A673 (cell line): ENCODE data around the gene SSBP4.

Source experiments
- CTCF ChIP-seq: fragments of 300-800, 200-600 bp; sonication (generic); conservative IDR thresholded peaks from 2 replicates; pipeline ENCODE4 v1.5.1; 2017; ENCODE audit warnings: low read depth, mild to moderate bottlenecking, antibody characterized with exemption, low read length, moderate library complexity, mixed read lengths
- EZH2 ChIP-seq: fragments of 200-600 bp; sonication (generic); IDR thresholded peaks from 2 replicates; pipeline ENCODE4 v1.6.1; 2017; ENCODE audit warnings: borderline replicate concordance, low read depth, mild to moderate bottlenecking, mixed read lengths, antibody characterized with exemption, low read length; ENCODE audit not compliant: poor library complexity, severe bottlenecking

- TF ChIP-seq CTCF (no peak), EZH2 (no peak)
Observed at GRCh38 chr19:18419699-18420460, 682 bp downstream of the SSBP4 start.
